Measurements from ENCODE around the gene SLC2A4RG. TPM values are rescaled to one million over a fixed set of nuclear protein-coding genes. Genes with fewer than 3 reads are reported as not detected.

Gene SLC2A4RG
- total RNA-seq, 2 experiments from 2014 or later: 123 to 125 TPM

GRCh38 chr20:63751471-63752271 lies 12.1 kb downstream of the SLC2A4RG start:
- H3K27me3 Mint-ChIP-seq: no peaks in the 10 kb centered on the region
- CTCF ChIA-PET: interaction anchor here (1.8 kb wide), 1 partner anchor 45 kb away, joined by 6 read pairs; no protein-coding TSS in a partner anchor
- peak overlapping the region; percentile 81 for H3K4me3 Mint-ChIP-seq
- H3K36me3 ChIP-seq (ENCODE audit: insufficient read depth, low read length): no peaks in the 10 kb centered on the region
- intact Hi-C loops (cut with DNase I, micrococcal nuclease): loop anchor here in 1 of 2 experiments (1.0 to 2.0 kb wide), 3 partner anchors 15 to 44 kb away; partner anchors contain the start of genes ARFRP1 and LIME1
- no peaks in the 10 kb centered on the region for H3K36me3 Mint-ChIP-seq (ENCODE audit: low read depth)
- peak overlapping the region; percentile 9 for H3K4me3 ChIP-seq (ENCODE audit: low read length)
- peaks cover 38% of the 10 kb centered on the region for H3K4me1 Mint-ChIP-seq (ENCODE audit: low read depth)
- H3K27ac ChIP-seq (ENCODE audit: low read depth in 1 of 2, low read length in 2 of 2): peak overlapping the region; percentile 6 to 70
- H3K9me3 ChIP-seq (ENCODE audit: control insufficient read depth in 1 of 2, insufficient read depth in 1 of 2, low read length in 2 of 2): no peaks in the 10 kb centered on the region
- H3K27ac Mint-ChIP-seq: peak overlapping the region; percentile 93
- peak in 2 of 14 experiments; percentile 37 to 50 for DNase-seq
- H3K9me3 Mint-ChIP-seq: no peaks in the 10 kb centered on the region
- H3K27me3 ChIP-seq (ENCODE audit: control insufficient read depth in 1 of 2, insufficient read depth in 2 of 2, low read length in 2 of 2): no peaks in the 10 kb centered on the region
- ATAC-seq (ENCODE audit: poor library complexity): peak; percentile 12
- POLR2A ChIA-PET: interaction anchor here (1.0 to 4.9 kb wide), 5 partner anchors 14 to 110 kb away, joined by 3 to 118 read pairs (median 3); partner anchors contain the start of genes ARFRP1, LIME1, SLC2A4RG and ZGPAT
- no peak for TF ChIP-seq CTCF (IDR thresholded peaks at IDR 0.05)
- peaks cover 38% of the 10 kb centered on the region for H3K4me1 ChIP-seq (ENCODE audit: insufficient read depth, low read length)

GRCh38 chr20:63752411-63753101 lies 13.0 kb downstream of the SLC2A4RG start:
- H3K36me3 Mint-ChIP-seq (ENCODE audit: low read depth): no peaks in the 10 kb centered on the region
- H3K4me3 Mint-ChIP-seq: no peak overlapping the region
- H3K27ac Mint-ChIP-seq: peak overlapping the region; percentile 75
- H3K36me3 ChIP-seq (ENCODE audit: insufficient read depth, low read length): no peaks in the 10 kb centered on the region
- H3K4me1 Mint-ChIP-seq (ENCODE audit: low read depth): peaks cover 41% of the 10 kb centered on the region
- peaks cover 39% of the 10 kb centered on the region for H3K4me1 ChIP-seq (ENCODE audit: insufficient read depth, low read length)
- DNase-seq (peak in 1 of 14 experiments; percentile 33), ATAC-seq (ENCODE audit: poor library complexity) (no peak)
- H3K27me3 ChIP-seq (ENCODE audit: control insufficient read depth in 1 of 2, insufficient read depth in 2 of 2, low read length in 2 of 2): no peaks in the 10 kb centered on the region
- intact Hi-C loops (cut with DNase I, micrococcal nuclease): no loop called here
- no peak for TF ChIP-seq CTCF (IDR thresholded peaks at IDR 0.05)
- H3K9me3 Mint-ChIP-seq: no peaks in the 10 kb centered on the region
- ChIA-PET CTCF (no interaction called here), POLR2A (interaction anchor here (2.6 to 4.9 kb wide), 2 partner anchors 15 to 45 kb away, joined by 18 to 118 read pairs; partner anchors contain the start of genes ARFRP1, LIME1, SLC2A4RG and ZGPAT)
- no peak overlapping the region for H3K27ac ChIP-seq (ENCODE audit: low read depth in 1 of 2, low read length in 2 of 2)
- no peaks in the 10 kb centered on the region for H3K9me3 ChIP-seq (ENCODE audit: control insufficient read depth in 1 of 2, insufficient read depth in 1 of 2, low read length in 2 of 2)
- H3K27me3 Mint-ChIP-seq: no peaks in the 10 kb centered on the region
- no peak overlapping the region for H3K4me3 ChIP-seq (ENCODE audit: low read length)

- no peak overlapping the region for H3K4me3 Mint-ChIP-seq
- peaks cover 37% of the 10 kb centered on the region for H3K4me1 ChIP-seq (ENCODE audit: insufficient read depth, low read length)
- POLR2A ChIA-PET: interaction anchor here (4.9 kb wide), 1 partner anchor 16 kb away, joined by 118 read pairs; the partner anchor contains the start of genes LIME1 and SLC2A4RG
- no peaks in the 10 kb centered on the region for H3K27me3 ChIP-seq (ENCODE audit: control insufficient read depth in 1 of 2, insufficient read depth in 2 of 2, low read length in 2 of 2)
- intact Hi-C loops (cut with DNase I, micrococcal nuclease): no loop called here
- H3K9me3 Mint-ChIP-seq: no peaks in the 10 kb centered on the region
- H3K27ac Mint-ChIP-seq: no peak overlapping the region
- no peaks in the 10 kb centered on the region for H3K9me3 ChIP-seq (ENCODE audit: control insufficient read depth in 1 of 2, insufficient read depth in 1 of 2, low read length in 2 of 2)
- H3K36me3 ChIP-seq (ENCODE audit: insufficient read depth, low read length): no peaks in the 10 kb centered on the region
- H3K4me3 ChIP-seq (ENCODE audit: low read length): no peak overlapping the region
- no peak for TF ChIP-seq CTCF (IDR thresholded peaks at IDR 0.05)
- CTCF ChIA-PET: no interaction called here
- H3K4me1 Mint-ChIP-seq (ENCODE audit: low read depth): peaks cover 41% of the 10 kb centered on the region
- ATAC-seq (ENCODE audit: poor library complexity) (no peak), DNase-seq (no peak)
- H3K27me3 Mint-ChIP-seq: no peaks in the 10 kb centered on the region
- H3K27ac ChIP-seq (ENCODE audit: low read depth in 1 of 2, low read length in 2 of 2): no peak overlapping the region
- no peaks in the 10 kb centered on the region for H3K36me3 Mint-ChIP-seq (ENCODE audit: low read depth)
These were observed 13.8 kb downstream of the SLC2A4RG start for GRCh38 chr20:63753381-63753780.
